ENCODE results near the gene WFS1. TPM values are rescaled to one million over a fixed set of nuclear protein-coding genes. Genes with fewer than 3 reads are reported as not detected.

The WFS1 gene
- total RNA-seq, 1 donor from 2014 or later: 41.1 TPM

GRCh38 chr4:6229671-6230501 is 39.8 kb upstream of the WFS1 start:
- DNase-seq (ENCODE audit: extremely low spot score, unreplicated experiment): no peak
- Mint-ChIP-seq H3K27ac (no peak overlapping the region), H3K27me3 (peaks cover 22% of the 10 kb centered on the region), H3K36me3 (no peaks in the 10 kb centered on the region), H3K9me3 (no peaks in the 10 kb centered on the region), H3K4me3 (no peak overlapping the region), H3K4me1 (ENCODE audit: unreplicated experiment) (no peaks in the 10 kb centered on the region)
- TF ChIP-seq, protein P1, sequence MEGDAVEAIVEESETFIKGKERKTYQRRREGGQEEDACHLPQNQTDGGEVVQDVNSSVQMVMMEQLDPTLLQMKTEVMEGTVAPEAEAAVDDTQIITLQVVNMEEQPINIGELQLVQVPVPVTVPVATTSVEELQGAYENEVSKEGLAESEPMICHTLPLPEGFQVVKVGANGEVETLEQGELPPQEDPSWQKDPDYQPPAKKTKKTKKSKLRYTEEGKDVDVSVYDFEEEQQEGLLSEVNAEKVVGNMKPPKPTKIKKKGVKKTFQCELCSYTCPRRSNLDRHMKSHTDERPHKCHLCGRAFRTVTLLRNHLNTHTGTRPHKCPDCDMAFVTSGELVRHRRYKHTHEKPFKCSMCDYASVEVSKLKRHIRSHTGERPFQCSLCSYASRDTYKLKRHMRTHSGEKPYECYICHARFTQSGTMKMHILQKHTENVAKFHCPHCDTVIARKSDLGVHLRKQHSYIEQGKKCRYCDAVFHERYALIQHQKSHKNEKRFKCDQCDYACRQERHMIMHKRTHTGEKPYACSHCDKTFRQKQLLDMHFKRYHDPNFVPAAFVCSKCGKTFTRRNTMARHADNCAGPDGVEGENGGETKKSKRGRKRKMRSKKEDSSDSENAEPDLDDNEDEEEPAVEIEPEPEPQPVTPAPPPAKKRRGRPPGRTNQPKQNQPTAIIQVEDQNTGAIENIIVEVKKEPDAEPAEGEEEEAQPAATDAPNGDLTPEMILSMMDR (conservative IDR thresholded peaks at IDR 0.05): no peak

DNA sequence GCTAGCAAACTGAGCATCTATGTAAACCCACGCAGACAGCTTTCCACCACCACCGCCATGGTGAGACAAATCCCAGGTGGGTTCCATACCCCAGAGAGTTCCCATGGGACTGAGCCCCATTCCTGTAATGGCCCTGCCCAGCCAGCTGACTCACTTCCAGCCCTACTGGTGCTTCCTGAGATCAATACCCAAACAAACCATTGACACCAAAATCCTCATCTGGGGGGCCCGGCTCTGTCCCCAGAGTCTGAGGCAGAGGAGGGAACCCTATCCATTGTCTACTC is 39.2 kb upstream of the WFS1 start:
- no peaks in the 10 kb centered on the region for H3K4me1 Mint-ChIP-seq (ENCODE audit: unreplicated experiment)
- TF ChIP-seq, protein P1 (conservative IDR thresholded peaks at IDR 0.05): no peak
- no peak overlapping the region for H3K27ac Mint-ChIP-seq
- no peaks in the 10 kb centered on the region for H3K36me3 Mint-ChIP-seq
- H3K27me3 Mint-ChIP-seq: peaks cover 20% of the 10 kb centered on the region
- H3K4me3 Mint-ChIP-seq: no peak overlapping the region
- no peaks in the 10 kb centered on the region for H3K9me3 Mint-ChIP-seq
- DNase-seq (ENCODE audit: extremely low spot score, unreplicated experiment): no peak

DNA sequence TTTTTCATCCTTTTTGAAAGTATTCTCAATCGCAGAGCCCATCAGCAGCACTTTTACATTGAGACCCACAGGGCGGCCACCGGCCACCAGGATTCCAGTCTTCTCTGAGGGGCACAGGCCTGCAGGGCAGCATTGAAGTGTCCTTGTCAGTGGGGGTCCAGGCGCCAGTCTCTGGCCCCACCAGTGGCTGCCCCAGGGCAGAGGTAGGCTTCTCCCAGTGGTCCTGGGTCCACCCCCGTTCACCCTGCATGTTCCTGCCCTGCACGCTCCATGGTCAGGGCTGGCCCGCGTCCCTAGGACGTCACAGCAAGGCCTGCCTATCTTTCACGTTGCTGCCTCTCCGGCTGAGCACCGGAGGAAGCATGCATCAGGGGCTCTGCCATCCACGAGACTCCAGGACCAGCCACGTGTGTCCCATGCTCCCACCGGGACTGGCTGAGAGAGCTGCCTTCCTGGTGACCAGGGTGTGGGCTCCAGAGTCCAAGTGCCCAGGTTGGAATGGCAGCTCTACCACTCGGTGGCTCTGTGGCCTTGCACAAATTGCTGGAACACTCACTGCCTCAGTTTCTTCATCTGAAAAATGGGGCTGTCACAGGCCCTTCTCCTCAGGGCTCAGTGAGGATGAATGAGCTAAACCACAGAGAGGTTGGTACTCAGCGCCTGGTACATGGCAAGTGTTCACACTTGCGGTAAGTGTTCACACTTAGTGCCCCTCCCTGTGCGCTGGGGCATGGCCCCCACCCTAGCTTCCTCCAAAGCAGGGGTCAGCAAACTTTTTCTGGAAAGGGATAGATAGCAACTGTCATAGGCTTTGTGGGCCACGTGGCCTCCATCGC is 38.6 kb upstream of the WFS1 start:
- Mint-ChIP-seq H3K27me3 (peaks cover 18% of the 10 kb centered on the region), H3K9me3 (no peaks in the 10 kb centered on the region), H3K4me1 (ENCODE audit: unreplicated experiment) (peaks cover 2% of the 10 kb centered on the region), H3K36me3 (no peaks in the 10 kb centered on the region), H3K27ac (no peak overlapping the region), H3K4me3 (no peak overlapping the region)
- no peak for DNase-seq (ENCODE audit: extremely low spot score, unreplicated experiment)
- TF ChIP-seq, protein P1 (conservative IDR thresholded peaks at IDR 0.05): no peak

DNA sequence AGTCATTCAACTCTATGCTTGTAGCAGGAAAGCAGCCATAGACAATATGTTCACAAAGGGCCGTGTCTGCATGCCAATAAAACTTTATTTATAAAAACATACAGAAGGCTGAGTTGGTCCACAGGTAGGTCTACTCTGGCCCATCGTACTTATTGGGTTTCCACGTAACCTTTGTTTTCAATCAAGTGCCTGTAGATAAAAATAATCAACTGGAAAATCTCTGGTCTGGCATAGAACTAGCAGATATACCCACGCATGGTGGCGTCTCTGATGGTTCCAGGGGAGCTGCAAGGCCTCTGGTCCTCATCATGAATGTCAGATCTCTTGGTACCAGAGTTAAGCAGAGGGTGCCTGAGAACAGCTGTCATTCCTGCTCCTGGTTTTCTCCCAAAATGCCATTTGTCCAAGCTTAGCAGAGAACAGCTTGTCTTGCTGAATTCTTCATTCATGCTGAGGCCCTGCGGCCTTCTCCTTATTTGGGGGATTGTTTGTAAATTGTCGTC is 37.9 kb upstream of the WFS1 start:
- no peak overlapping the region for H3K4me3 Mint-ChIP-seq
- H3K4me1 Mint-ChIP-seq (ENCODE audit: unreplicated experiment): peaks cover 5% of the 10 kb centered on the region
- H3K27me3 Mint-ChIP-seq: peaks cover 21% of the 10 kb centered on the region
- H3K9me3 Mint-ChIP-seq: no peaks in the 10 kb centered on the region
- TF ChIP-seq, protein P1 (conservative IDR thresholded peaks at IDR 0.05): no peak
- H3K36me3 Mint-ChIP-seq: no peaks in the 10 kb centered on the region
- no peak overlapping the region for H3K27ac Mint-ChIP-seq
- no peak for DNase-seq (ENCODE audit: extremely low spot score, unreplicated experiment)

- peaks cover 19% of the 10 kb centered on the region for H3K27me3 Mint-ChIP-seq
- no peak overlapping the region for H3K27ac Mint-ChIP-seq
- H3K36me3 Mint-ChIP-seq: no peaks in the 10 kb centered on the region
- H3K4me1 Mint-ChIP-seq (ENCODE audit: unreplicated experiment): peaks cover 5% of the 10 kb centered on the region
- no peak overlapping the region for H3K4me3 Mint-ChIP-seq
- no peaks in the 10 kb centered on the region for H3K9me3 Mint-ChIP-seq
- TF ChIP-seq, protein P1 (conservative IDR thresholded peaks at IDR 0.05): no peak
- DNase-seq (ENCODE audit: extremely low spot score, unreplicated experiment): no peak
Observed at GRCh38 chr4:6232836-6233785, 36.5 kb upstream of the WFS1 start.
